GM21576 (cell line): ENCODE data around the gene DLG5.
A peak's percentile ranks its signal among the peaks of the same experiment; 100 is the strongest.

Source experiments
- ATAC-seq: cut with Tn5 transposase; IDR thresholded peaks from one replicate; pipeline ENCODE4 v1.9.1; 2021; ENCODE audit warnings: mild to moderate bottlenecking, moderate library complexity; ENCODE audit not compliant: unreplicated experiment

The DLG5 gene

DNA sequence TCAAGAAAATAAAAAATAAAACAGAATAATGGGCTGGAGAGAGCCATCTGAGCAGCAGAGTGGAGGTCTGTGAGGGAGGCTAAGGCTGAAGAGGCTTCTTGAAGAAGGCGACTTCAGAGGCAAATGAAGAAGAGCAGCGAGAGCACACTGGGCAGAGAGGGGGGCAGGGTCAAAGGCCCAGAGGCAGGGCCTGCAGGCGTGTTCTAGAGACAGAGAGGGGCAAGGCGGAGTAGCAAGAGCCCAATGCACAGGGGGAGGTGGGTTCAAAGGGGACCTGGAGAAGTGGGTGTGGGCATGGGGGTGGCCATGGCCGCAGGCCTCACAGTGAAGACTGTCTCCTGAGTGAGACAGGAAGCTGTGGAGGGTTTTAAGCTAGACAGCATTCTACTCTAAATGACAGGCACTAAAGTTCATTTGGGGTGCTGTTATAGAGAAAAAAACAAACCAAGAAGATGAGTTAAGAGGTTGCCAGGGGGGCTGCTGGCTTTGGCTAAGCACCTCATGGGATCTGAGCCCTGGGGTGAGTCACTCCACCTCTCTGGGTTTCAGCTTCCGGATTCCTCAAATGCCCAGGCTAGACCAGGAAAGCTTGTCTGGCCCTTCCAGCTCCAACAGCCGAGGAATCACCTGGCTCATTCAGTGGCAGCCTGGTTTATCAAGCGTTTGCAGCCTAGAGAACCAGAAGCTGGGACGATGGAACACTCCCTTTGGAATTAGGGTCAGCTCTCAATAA, 81.7 kb downstream of the DLG5 start:
- no peak for ATAC-seq

DNA sequence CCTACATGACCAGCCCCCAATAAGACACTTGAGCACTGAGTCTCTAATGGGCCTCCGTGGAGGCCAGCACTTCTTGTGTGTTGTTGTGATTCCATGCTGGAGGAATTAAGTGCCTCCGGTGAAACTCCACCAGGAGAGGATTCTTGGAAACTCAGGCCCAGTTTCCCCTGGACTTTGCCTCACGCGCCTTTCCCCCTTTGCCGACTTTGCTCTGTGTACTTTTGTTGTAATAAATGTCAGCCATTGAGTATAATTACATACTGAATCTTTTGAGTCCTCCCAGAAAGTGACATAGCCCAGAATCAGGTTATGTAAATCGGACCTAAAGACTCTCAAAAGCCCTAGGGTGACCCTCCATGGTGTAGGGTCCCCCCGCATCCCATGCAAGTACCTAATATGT, 82.4 kb downstream of the DLG5 start:
- ATAC-seq = no peak

DNA sequence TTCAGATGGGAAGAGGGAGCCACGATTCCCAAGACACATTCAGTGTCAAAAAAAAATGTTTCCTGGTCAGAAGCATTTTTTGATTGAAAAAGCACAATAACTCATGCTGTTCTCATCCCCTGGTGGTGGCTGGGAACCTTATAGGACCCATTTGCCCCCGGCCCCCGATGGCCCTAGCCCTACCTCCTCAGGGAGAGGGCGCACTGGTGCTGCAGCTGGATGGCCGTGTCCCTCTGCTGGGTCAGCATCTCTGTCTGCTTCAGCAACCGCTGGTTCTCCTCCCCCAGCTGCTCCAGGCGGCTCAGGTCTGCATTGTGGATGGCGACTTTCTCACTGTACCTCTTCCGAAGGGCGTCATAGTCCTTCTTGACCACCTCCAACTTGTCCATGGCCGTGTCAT, 83.3 kb downstream of the DLG5 start:
- no peak for ATAC-seq

DNA sequence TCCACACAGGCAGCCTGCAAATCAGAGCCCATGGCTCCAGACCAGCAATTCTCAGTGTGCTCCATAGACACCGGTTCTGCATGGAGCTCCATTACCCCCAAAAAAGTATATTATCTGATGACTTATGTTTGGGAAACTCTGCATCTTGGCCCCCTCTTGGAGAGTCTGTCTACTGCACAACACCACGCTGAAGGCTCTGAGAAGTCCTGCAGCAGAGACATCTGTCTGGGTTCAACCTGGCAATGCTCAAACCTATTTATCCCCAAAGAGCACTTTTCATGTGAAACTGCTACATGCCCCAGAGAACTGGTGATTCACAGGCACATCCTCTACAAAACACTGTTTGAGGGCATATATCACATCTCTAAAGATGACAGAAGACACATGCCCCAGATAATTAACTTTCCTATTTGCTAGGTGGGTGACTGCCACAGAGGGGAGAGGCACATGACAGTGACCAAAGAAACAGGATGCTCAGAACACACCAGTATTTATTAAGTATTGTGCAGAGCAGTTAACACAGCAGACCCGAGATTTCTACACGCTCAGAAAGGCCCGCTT, 83.8 kb downstream of the DLG5 start:
- ATAC-seq = no peak

DNA sequence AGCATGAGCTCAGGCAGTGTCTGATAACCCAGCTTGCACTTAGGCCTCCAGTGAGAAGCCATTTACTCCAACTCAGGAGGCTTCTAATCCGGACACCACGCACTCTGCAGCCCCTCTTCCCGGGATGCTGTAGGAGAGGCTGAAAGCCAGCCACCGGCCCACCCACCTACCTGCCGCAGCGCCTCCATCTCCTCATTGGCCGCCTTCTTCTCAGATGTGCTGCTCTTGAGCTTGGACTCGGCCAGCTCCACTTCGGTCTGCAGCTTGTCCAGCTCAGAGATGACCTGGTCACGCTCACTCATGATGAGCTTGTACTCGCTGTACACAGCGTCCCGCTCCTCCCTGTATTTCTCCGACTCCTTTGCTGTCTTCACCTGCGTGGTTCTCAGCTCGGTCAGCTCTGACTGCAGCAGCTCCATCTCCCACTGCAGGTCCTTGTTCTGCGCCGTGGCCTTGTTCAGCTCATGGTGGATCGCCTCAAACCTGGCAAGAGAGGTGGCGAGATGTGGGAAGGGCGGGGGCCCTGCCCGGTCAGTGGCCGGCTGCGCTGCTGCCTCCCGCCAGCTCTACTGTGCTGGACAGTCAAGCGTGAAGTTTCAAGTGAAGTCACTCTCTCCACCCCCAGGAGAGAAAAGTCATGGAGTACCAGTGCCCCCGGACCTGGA, 84.7 kb downstream of the DLG5 start:
- no peak for ATAC-seq

DNA sequence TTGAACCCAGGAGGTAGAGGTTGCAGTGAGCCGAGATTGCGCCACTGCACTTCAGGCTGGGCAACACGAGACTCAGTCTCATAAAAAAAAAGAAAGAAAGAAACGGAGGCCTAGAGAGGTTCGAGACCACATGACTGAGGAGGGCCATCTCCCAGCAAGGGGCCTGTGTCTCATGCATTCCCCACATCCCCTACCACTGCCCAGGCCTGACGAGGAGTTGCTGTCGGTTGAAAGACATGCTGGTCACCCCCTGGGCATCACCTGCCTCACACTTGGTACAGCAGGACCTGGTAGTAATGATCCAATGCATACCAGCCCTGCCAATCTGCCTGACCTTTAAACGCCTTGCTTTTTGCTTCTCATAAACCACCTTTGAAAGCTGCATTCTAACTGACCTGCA, 85.9 kb downstream of the DLG5 start:
- ATAC-seq = no peak

DNA sequence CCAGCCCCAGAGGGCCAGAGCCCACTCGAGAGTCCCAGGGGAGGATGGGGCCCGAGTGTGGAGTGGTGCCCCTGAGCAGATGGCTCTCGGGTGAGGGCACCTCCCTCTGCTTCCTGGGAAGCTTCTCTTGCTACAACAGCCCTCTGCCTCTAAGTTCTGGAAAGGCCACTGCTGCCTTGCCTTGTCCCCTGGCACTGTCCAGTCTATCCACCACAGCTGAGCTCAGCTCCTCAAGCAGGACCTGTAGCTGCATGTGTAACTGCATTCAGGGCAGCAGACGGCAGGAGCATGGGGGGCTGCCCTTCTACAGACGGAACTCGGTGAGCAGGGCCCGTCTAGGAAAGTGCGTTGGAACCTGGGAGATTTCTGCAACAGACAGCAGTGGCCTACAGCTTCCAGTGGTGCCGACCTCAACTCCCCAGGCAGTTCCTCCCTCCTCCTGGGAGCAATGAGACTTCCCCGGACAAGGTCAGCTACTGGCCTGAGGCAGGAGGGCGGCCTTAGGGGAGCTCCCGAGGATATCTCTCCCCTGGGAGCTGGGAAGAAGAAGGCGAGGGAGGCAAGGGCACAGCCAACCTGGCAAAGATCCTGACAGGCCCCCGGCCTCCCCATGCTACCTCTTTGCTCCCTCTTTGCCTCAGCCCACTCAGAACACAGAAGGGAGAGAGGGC, 88.5 kb downstream of the DLG5 start:
- ATAC-seq = no peak

DNA sequence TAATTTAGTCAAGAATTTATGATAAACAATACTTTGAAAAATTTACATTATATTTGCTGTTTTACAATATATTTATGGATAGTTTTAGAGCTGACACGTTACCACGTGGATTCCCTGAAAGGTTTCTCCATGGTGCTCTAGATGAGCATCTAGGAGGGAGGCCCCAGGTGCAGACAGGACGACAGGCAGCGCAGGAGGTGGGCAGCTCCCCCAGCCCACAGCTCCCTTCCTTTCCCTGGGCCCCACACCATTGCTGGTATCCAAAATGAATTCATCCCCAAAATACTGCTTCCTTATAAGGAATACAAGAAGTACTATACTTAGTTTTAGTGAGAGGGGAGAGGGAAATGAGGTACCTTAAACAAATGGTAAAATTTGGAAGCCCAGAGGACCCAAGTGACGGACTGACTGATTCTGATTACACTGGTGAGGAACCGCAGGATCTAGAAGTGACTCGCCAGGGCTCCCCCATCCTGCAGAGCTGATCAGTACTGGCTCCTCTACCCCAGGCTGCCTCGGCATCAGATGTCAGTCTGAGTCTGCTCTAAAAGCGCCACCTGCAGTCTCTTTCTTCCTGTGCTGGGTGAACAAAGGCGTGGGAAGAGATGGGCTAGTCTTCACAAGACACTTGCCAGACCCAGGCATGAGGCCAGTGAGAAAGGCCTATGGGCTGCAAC, 89.2 kb downstream of the DLG5 start:
- ATAC-seq = peak; percentile 94

DNA sequence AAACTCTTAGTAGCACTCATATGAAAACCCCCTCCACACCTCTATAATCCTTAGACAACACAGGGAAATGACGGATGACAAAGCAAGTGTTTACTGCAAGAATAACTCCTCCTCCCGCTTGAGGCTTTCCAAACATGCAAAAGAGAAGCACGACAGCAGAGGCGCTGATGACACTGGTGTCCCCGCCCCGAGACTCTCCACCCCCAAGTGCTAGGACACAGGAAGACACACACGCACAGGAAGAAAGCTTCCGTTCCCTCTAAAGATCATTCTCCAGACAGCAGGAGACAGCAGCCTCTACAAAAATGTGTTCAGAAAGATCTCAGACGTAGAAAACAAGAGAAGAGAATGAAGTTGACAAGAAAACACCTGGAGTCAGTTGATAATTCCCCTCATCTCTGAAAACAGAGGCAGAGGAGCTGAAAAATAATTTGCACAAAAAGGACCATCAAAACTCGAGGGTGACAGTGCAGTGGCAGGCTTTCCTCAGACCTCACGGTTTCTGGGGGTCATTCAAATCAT, 90.2 kb downstream of the DLG5 start:
- peak; percentile 59 for ATAC-seq

DNA sequence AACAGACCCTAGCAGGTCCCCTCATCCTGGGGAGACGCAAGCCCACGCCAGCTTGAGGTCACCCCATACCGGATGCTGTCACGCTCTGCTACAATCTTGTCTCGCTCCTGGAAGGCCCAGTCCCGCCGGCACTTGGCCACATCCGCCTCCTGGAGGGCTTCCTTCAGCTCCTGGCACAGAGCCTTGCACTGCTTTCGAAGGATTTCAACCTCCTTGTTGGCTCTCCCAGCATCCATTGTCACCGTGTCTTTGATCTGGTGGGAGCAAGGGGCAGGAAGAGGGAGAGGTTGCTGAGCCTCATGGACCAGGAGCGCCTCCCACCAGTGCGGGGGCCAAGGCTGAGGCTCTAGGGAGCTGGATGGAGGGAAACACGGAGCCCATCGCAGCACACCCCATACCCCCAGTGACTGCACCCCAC, 90.9 kb downstream of the DLG5 start:
- ATAC-seq = no peak

DNA sequence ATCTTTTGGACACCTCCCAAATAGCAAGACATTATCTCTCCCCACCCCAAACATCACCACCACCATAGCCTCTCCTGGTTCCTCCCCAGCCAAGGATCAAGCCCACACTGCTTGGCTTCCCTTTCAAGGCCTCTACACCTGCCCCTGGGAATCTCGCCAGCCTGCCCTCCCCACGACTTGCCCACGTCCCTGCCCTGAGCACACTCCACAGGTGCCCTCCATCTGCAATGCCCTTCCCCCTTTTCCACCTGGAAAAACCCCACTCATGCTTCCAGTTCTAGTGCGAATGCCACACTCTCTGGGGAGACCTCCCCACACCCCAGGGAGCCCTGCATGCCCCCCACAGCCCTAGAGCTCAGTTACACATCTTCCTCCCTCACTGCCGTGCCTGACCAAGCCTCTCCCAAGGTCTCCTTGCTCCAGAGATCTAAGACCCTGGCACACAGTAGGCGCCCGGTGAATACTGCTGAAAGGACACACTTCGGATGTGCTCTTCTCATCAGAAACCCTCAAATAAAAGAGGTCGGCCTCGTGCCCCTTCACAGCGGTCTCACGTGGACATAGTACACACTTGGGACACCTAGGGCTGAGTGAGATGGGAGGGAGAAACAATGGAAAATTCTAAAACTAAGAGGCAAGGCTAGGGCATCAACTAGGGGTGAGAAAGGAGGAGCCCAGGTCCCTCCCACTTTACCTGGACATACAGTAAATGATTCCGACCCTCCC, 91.4 kb downstream of the DLG5 start:
- no peak for ATAC-seq

DNA sequence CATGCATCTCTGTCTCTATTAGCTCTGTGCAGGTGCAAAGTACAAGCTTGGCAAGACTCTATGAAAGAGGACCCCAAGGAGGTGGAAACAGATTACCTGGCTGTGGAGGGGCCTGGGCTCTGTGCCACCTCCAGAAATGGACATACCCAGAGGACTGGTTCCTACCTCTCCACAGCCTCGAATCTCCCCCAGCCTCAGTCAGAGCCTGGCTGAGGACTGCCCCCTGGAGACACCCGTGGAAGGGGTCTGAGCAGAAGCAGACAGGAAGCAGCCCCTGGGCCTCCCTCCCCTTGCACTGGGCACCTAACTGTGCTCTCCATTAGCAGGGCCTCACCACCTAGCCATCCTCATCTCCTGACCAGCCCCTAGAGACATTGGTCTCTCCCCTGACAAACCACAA, 92.0 kb downstream of the DLG5 start:
- no peak for ATAC-seq

DNA sequence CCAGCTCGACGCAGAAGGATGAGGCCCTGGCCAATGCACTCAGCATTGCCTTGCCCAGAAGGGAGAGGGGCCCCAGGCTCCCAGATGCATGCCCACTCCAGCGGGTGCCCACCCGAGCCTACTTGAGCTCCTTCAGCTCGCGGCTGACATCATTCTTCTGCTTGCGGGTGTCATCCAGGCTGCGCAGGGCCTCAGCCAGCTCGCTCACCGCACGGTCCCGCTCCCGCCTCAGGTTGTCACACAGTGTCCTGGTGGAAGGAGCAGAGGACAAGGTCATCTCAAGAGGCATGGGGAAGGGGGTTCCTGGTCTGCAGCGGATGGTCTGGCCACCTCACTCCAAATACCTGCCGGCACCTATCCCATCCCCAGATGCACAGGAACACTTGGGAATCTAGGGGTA, 92.8 kb downstream of the DLG5 start:
- no peak for ATAC-seq

DNA sequence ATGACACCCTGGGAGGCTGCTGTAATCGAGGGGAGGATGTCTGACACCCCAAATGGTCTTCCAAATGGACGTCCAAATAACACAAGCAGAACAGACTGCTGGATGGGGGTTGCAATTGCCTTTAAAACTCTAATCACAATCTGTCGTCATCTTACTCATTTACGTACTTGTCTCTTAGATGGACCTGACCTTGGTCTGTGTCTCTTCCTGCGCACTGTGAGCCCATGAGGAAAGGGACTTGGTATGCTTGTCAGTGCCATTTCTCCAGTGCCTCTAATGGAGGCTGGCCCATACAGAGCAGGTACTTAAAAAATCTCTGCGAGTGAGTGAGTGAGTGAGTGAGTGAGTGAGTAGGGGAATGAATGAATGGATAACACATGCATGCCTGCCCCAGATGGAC, 93.3 kb downstream of the DLG5 start:
- ATAC-seq = no peak

DNA sequence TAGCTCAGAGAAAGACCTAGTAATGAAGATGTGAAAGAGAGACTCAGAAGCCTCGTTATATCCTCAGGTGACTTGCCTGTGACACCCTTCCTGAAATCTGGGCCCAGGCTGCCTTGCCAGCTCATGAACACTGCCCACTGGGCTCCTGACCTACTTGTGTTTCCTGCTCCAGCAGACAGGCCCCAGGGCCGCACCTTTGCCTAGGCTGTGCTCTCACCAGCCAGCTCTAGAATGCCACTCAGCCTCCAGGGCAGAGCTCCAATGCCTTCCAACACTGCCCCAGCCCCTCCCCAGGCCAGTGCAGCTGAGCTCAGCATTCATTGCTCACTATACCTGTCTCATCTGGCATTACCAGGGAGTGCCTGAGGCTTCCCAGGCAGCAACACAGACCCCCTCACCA, 94.3 kb downstream of the DLG5 start:
- ATAC-seq = no peak

DNA sequence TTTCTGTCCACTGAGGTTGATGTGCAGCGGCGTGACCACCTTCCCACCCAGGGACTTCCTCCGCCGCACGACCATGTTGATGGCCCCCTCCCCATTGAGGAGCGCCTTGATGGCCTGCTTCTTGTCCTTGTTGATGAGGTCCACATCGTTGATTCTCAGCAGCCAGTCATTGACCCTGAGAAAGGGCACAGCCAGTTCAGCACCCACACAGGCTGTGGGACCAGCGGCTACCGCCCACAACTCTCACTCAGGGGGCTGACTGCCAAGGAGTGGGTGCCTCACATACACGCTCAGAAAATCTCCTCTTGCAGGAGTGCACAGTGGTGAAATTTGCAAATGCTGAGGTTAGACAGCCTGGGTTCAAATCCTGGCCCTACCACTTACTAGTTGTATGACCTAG, 97.2 kb downstream of the DLG5 start:
- ATAC-seq = no peak

DNA sequence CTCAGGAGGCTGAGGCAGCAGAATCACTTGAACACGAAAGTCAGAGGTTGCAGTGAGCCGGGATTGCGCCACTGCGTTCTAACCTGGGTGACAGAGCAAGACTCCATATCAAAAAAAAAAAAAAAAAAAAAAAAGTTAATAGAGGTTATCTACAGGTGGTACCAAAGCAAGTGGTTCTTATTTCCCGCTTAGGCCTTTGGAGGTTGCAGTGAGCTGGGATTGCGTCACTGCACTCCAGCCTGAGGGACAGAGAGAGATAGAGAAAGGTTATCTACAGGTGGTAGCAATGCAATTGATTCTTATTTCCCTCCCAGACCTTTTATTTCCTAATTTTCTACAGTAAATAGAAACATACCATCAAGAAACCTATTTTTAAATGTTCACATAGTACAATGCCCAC, 98.2 kb downstream of the DLG5 start:
- no peak for ATAC-seq

DNA sequence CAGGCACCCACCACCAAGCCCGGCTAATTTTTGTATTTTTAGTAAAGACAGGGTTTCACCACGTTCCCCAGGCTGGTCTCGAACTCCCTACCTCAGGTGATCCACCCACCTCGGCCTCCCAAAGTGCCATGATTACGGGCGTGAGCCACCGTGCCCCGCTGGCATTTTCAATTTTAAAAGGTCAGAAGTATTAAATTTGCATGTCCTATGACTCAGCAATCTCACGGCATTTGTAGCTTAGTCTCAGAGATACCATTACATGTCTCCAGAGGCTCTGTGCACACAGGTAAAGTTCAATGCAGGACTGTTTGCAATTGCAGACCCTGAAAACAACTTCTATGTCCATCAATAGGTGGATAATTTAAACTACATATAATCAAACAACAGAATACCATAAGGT, 99.2 kb downstream of the DLG5 start:
- ATAC-seq = no peak

DNA sequence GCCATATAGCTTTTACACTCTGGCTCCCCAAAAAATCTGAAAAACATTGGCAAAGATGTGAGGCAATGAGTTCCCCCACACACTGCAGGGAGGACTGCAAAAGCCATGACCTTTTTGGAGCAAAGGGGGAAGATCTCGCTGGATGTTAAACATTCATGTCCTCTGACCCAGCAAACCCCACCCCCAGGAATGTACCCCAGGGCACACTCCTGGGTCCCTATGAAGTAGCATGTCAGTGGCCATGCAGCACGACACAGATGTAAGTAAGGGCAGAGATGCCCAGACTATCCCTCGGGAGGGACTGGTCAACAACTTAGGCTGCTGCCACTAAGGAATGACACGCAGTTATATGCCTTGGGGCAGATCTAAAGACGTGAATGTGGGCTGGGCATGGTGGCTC, 100.6 kb downstream of the DLG5 start:
- no peak for ATAC-seq

DNA sequence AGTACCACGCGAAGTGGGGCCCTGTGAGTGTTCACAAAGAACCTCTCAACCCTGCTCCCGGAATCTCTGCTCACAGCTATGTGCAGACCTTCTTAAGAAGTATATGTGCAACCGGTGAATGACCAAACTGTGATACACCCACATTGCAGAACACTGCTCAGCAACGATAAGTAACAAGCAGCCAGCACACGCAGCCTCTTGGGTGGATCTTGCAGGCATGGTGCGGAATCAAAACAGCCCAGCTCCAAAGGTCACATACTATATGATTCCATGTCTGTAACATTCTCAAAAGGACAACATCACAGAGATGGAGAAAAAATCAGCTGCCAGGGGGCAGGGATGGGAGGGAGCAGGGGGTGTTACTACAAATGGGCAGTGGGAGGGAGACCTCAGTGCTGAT, 101.6 kb downstream of the DLG5 start:
- no peak for ATAC-seq
